Measurements from ENCODE around the gene SLC6A19.

Gene SLC6A19

GRCh38 chr5:1216918-1217295 lies 15.5 kb downstream of the SLC6A19 start:
- H4K20me1 ChIP-seq (ENCODE audit: low read depth, low read length): no peaks in the 10 kb centered on the region
- H2AFZ ChIP-seq (ENCODE audit: low read depth, low read length, severe bottlenecking): no peak overlapping the region
- H3K27ac ChIP-seq (ENCODE audit: low read depth, low read length): no peak overlapping the region
- no peak overlapping the region for H3K9ac ChIP-seq (ENCODE audit: low read length)
- no peaks in the 10 kb centered on the region for H3K36me3 ChIP-seq (ENCODE audit: low read length)
- no peaks in the 10 kb centered on the region for H3K79me2 ChIP-seq (ENCODE audit: insufficient read depth, low read length)
- H3K4me3 ChIP-seq (ENCODE audit: insufficient read depth, low read length, poor library complexity, severe bottlenecking): no peak overlapping the region
- H3F3A ChIP-seq (ENCODE audit: insufficient read depth): no peaks in the 10 kb centered on the region
- H3K9me2 ChIP-seq (replicated peaks; ENCODE audit: insufficient read depth, low read length): no peaks in the 10 kb centered on the region
- no peaks in the 10 kb centered on the region for H3K27me3 ChIP-seq (ENCODE audit: low read length)
- H3K9me3 ChIP-seq (ENCODE audit: insufficient read depth, low read length): no peaks in the 10 kb centered on the region
- H3K4me2 ChIP-seq (ENCODE audit: low read depth, low read length, poor library complexity, severe bottlenecking): no peak overlapping the region
- TF ChIP-seq EZH2phosphoT487 (conservative IDR thresholded peaks at IDR 0.05; ENCODE audit: low read length) (no peak), CTCF (IDR thresholded peaks at IDR 0.05; ENCODE audit: insufficient read depth, low read length, poor library complexity, severe bottlenecking) (no peak)

DNA sequence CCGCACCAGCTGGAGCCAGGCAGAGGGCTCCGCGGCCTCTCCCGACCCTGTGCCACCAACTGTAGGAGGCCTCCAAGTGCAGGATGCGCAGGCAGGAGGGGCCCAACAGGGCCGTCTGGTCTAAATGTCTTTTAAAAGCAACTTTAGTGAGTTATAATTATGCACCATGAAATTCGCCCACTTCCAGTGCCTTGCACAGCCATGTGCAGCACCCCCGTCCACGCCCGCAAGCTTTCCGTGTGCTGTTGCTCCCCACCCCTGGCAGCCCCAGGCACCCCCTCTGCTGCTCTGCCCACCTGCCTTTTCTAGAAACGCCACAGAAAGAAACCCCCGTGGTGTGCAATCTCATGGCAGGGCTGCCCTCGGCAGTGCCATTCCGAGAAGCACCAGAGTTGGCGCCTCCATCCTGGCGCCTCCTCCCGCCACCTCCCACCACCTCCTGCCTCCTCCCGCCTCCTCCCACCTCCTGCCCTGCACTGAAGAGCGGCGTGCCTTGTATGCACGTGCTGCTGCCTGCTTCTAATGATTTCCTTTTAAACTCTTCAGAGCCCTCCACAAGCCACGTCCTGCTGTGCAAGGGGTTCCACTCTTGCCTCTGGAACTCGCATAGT lies 16.3 kb downstream of the SLC6A19 start:
- H3K4me3 ChIP-seq (ENCODE audit: insufficient read depth, low read length, poor library complexity, severe bottlenecking): no peak overlapping the region
- H3K9me3 ChIP-seq (ENCODE audit: insufficient read depth, low read length): no peaks in the 10 kb centered on the region
- H3F3A ChIP-seq (ENCODE audit: insufficient read depth): no peaks in the 10 kb centered on the region
- H4K20me1 ChIP-seq (ENCODE audit: low read depth, low read length): no peaks in the 10 kb centered on the region
- H3K4me2 ChIP-seq (ENCODE audit: low read depth, low read length, poor library complexity, severe bottlenecking): no peak overlapping the region
- no peaks in the 10 kb centered on the region for H3K27me3 ChIP-seq (ENCODE audit: low read length)
- no peak overlapping the region for H2AFZ ChIP-seq (ENCODE audit: low read depth, low read length, severe bottlenecking)
- no peaks in the 10 kb centered on the region for H3K79me2 ChIP-seq (ENCODE audit: insufficient read depth, low read length)
- no peak overlapping the region for H3K9ac ChIP-seq (ENCODE audit: low read length)
- no peaks in the 10 kb centered on the region for H3K36me3 ChIP-seq (ENCODE audit: low read length)
- H3K9me2 ChIP-seq (replicated peaks; ENCODE audit: insufficient read depth, low read length): no peaks in the 10 kb centered on the region
- TF ChIP-seq CTCF (IDR thresholded peaks at IDR 0.05; ENCODE audit: insufficient read depth, low read length, poor library complexity, severe bottlenecking) (no peak), EZH2phosphoT487 (conservative IDR thresholded peaks at IDR 0.05; ENCODE audit: low read length) (no peak)
- H3K27ac ChIP-seq (ENCODE audit: low read depth, low read length): no peak overlapping the region

DNA sequence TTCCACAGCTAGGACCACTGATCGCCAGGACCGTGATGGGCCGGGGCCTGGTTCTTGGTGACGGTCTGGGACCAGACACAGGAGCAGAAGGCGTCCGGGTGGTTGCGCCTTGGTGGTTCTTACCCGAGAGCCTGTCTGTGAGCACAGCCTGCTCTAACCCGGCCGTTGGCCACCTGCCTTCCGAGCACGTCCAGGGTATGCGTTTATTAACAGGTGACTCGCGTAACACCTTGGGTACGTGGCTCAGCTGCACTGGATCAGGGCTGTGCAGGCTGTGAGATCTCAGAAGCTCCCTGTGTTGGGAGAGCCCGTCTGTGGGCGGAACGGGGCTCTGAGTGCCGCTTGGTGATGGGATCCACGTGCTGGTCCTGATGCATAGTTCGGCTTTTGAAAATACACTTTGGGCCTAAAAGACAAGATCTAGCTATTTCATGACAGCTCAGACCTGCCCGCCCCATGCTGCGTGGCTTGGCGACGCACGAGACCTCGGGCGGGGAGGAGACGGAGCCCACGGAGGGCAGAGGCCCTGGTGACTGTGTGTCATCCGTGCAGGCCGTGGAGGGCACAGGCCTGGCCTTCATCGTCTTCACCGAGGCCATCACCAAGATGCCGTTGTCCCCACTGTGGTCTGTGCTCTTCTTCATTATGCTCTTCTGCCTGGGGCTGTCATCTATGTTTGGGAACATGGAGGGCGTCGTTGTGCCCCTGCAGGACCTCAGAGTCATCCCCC lies 17.1 kb downstream of the SLC6A19 start:
- H3K9me3 ChIP-seq (ENCODE audit: insufficient read depth, low read length): no peaks in the 10 kb centered on the region
- H3K27me3 ChIP-seq (ENCODE audit: low read length): no peaks in the 10 kb centered on the region
- H3K4me2 ChIP-seq (ENCODE audit: low read depth, low read length, poor library complexity, severe bottlenecking): no peak overlapping the region
- TF ChIP-seq CTCF (IDR thresholded peaks at IDR 0.05; ENCODE audit: insufficient read depth, low read length, poor library complexity, severe bottlenecking): no peak
- H3K79me2 ChIP-seq (ENCODE audit: insufficient read depth, low read length): no peaks in the 10 kb centered on the region
- no peaks in the 10 kb centered on the region for H3F3A ChIP-seq (ENCODE audit: insufficient read depth)
- no peak overlapping the region for H3K4me3 ChIP-seq (ENCODE audit: insufficient read depth, low read length, poor library complexity, severe bottlenecking)
- H3K36me3 ChIP-seq (ENCODE audit: low read length): no peaks in the 10 kb centered on the region
- no peaks in the 10 kb centered on the region for H3K9me2 ChIP-seq (replicated peaks; ENCODE audit: insufficient read depth, low read length)
- H2AFZ ChIP-seq (ENCODE audit: low read depth, low read length, severe bottlenecking): no peak overlapping the region
- H3K27ac ChIP-seq (ENCODE audit: low read depth, low read length): no peak overlapping the region
- no peak overlapping the region for H3K9ac ChIP-seq (ENCODE audit: low read length)
- no peaks in the 10 kb centered on the region for H4K20me1 ChIP-seq (ENCODE audit: low read depth, low read length)

Measured in SU-DHL-6 (cell line).